A549 (cell line): ENCODE results near the gene TFR2. TPM values are rescaled to one million over a fixed set of nuclear protein-coding genes. Genes with fewer than 3 reads are reported as not detected.

Experiments
- ATAC-seq, 2 experiments: fragments of 200-7000 bp in 1 of 2; fragments of >200 bp in 1 of 2; cut with Nextera tagmentation in 1 of 2; cut with Tn5 transposase in 1 of 2; 3 replicates each; pipeline versions ENCODE4 v1.8.0 to v1.9.1; 2018 to 2020; ENCODE audit warnings: mild to moderate bottlenecking in 1 of 2, moderate library complexity in 1 of 2
- CTCF ChIA-PET: fragments of 300-600 bp; sonication (Branson Sonifier 250); formaldehyde crosslinking; extraction: SDS; loops from one replicate; lab custom pipeline; 2021; ENCODE audit warnings: antibody characterized with exemption, inconsistent platforms; lab: Yijun Ruan, JAX
- POLR2A ChIA-PET: fragments of 350-600 bp; formaldehyde crosslinking; extraction: SDS; loops from one replicate; lab custom pipeline; 2021; ENCODE audit warnings: antibody characterized with exemption, inconsistent platforms; lab: Yijun Ruan, JAX
- DNase-seq, 2 experiments: peaks; one replicate each; pipeline versions ENCODE4 v3.0.0 to v3.0.0-alpha.2; 2011 to 2016; ENCODE audit warnings: low read depth in 1 of 2, low spot score in 1 of 2
- FAIRE-seq: peaks from 2 replicates; lab custom pipeline; 2011; peaks lifted over from hg19 to GRCh38; lab: Jason Lieb, UNC
- H3K27ac ChIP-seq, 2 experiments: fragments of >200 bp; sonication (Bioruptor Twin); formaldehyde crosslinking; 3 replicates each; pipeline ENCODE4 v1.5.1; 2016 to 2017
- H3K4me1 ChIP-seq: fragments of >200 bp; sonication (Bioruptor Twin); formaldehyde crosslinking; 3 replicates; pipeline ENCODE4 v1.6.1; 2016
- H3K4me2 ChIP-seq: fragments of >200 bp; sonication (Bioruptor Twin); formaldehyde crosslinking; 3 replicates; pipeline ENCODE4 v1.6.1; 2016
- H3K4me3 ChIP-seq: fragments of >200 bp; sonication (Bioruptor Twin); formaldehyde crosslinking; 3 replicates; pipeline ENCODE4 v1.5.1; 2016
- H3K9me3 ChIP-seq: fragments of >200 bp; sonication (Bioruptor Twin); formaldehyde crosslinking; 3 replicates; pipeline ENCODE4 v1.6.1; 2016
- EHMT2 ChIP-seq: fragments of 200-600 bp; sonication (generic); IDR thresholded peaks from 2 replicates; pipeline ENCODE4 v1.6.1; 2016; ENCODE audit warnings: antibody characterized with exemption, low read depth, mild to moderate bottlenecking, moderate library complexity
- EP300 ChIP-seq, 2 experiments: fragments of >200 bp; sonication (Bioruptor Twin); formaldehyde crosslinking; IDR thresholded peaks; 2 replicates in 1 of 2; 3 replicates in 1 of 2; pipeline ENCODE4 v1.6.1; 2016 to 2017
- ESRRA ChIP-seq: fragments of 150-350 bp; IDR thresholded peaks from 2 replicates; pipeline ENCODE4 v1.6.1; 2014; ENCODE audit warnings: mild to moderate bottlenecking, low read length, borderline replicate concordance
- FOSB ChIP-seq: fragments of 250-450 bp; sonication (Bioruptor Pico); IDR thresholded peaks from 2 replicates; pipeline ENCODE4 v1.5.0; 2020; ENCODE audit warnings: mild to moderate bottlenecking, moderate library complexity
- FOSL2 ChIP-seq, 2 experiments: fragments of 450-650 bp in 1 of 2; fragments of >200 bp in 1 of 2; sonication (Bioruptor Twin) in 1 of 2; formaldehyde crosslinking; IDR thresholded peaks; 2 replicates each; pipeline versions ENCODE4 v1.5.0 to v1.6.1; 2016 to 2020; ENCODE audit warnings: mild to moderate bottlenecking in 1 of 2, moderate library complexity in 1 of 2
- FOXS1 ChIP-seq: fragments of 250-450 bp; sonication (Bioruptor Pico); IDR thresholded peaks from 2 replicates; pipeline ENCODE4 v1.5.0; 2020; ENCODE audit warnings: mild to moderate bottlenecking, moderate library complexity
- HDAC2 ChIP-seq: fragments of 200-600 bp; sonication (generic); IDR thresholded peaks from 2 replicates; pipeline ENCODE4 v1.6.1; 2016
- HOXA7 ChIP-seq: fragments of 250-450 bp; sonication (Bioruptor Pico); IDR thresholded peaks from 2 replicates; pipeline ENCODE4 v1.5.0; 2020; ENCODE audit warnings: mild to moderate bottlenecking, moderate library complexity
- JUNB ChIP-seq: fragments of >200 bp; sonication (Bioruptor Twin); formaldehyde crosslinking; IDR thresholded peaks from 2 replicates; pipeline ENCODE4 v1.6.1; 2016
- KDM1A ChIP-seq: fragments of 200-600 bp; sonication (generic); IDR thresholded peaks from 2 replicates; pipeline ENCODE4 v1.6.1; 2016; ENCODE audit warnings: low read depth, mild to moderate bottlenecking
- MAZ ChIP-seq: fragments of 150-350 bp; IDR thresholded peaks from 2 replicates; pipeline ENCODE4 v1.6.1; 2014; ENCODE audit warnings: antibody characterized with exemption, low read depth, low read length, borderline replicate concordance
- NR3C1 ChIP-seq: fragments of >200 bp; sonication (Bioruptor Twin); formaldehyde crosslinking; IDR thresholded peaks from 3 replicates; pipeline ENCODE4 v1.6.1; 2017
- RCOR1 ChIP-seq: fragments of 150-350 bp; IDR thresholded peaks from 2 replicates; pipeline ENCODE4 v1.6.1; 2014; ENCODE audit warnings: antibody characterized with exemption, low read length, low read depth
- SREBF2 ChIP-seq: fragments of 450-650 bp; IDR thresholded peaks from 2 replicates; pipeline ENCODE4 v1.6.1; 2014; ENCODE audit warnings: mild to moderate bottlenecking, moderate library complexity
- TP53 ChIP-seq: fragments of 250-450 bp; sonication (Bioruptor Pico); IDR thresholded peaks from 2 replicates; pipeline ENCODE4 v1.5.0; 2021; ENCODE audit warnings: mild to moderate bottlenecking, moderate library complexity
- ZC3H11A ChIP-seq: fragments of 450-650 bp; IDR thresholded peaks from 2 replicates; pipeline ENCODE4 v1.6.1; 2014; ENCODE audit warnings: antibody characterized with exemption, mild to moderate bottlenecking
- ZNF302 ChIP-seq: fragments of 250-450 bp; sonication (Bioruptor Pico); IDR thresholded peaks from 2 replicates; pipeline ENCODE4 v1.9.0; 2021; ENCODE audit warnings: inconsistent platforms, mild to moderate bottlenecking, moderate library complexity
- WGBS: methylation state at CpG from one replicate; pipeline ENCODE4 v1.1.6; 2017; ENCODE audit errors: missing lambda C conversion rate; 5-methylcytosine and 5-hydroxymethylcytosine counted together
- polyA plus RNA-seq, 4 experiments: library from polyadenylated mRNA; depleted of rRNA in 3 of 4; stranded (reverse); fragments of >200 nt; fragmentation: RNase III in 1 of 4; extraction: RNeasy Plus Mini Kit Qiagen cat#74134 plus additional on column Dnase treatment in 1 of 4; gene quantifications; 2 replicates in 3 of 4; 3 replicates in 1 of 4; pipeline ENCODE4 v1.2.3, GENCODE V29; 2011 to 2017
- TF ChIP-seq, protein P1 (sequence below): fragments of >200 bp; sonication (Bioruptor Twin); formaldehyde crosslinking; IDR thresholded peaks from 3 replicates; pipeline ENCODE4 v1.5.1; 2016
- TF ChIP-seq, protein P2 (sequence below): fragments of 150-350 bp; IDR thresholded peaks from 2 replicates; pipeline ENCODE4 v1.6.1; 2014; ENCODE audit warnings: low read depth, mild to moderate bottlenecking, low read length
- TF ChIP-seq, protein P3 (sequence below): IDR thresholded peaks from 2 replicates; pipeline ENCODE4 v1.6.1; 2012
- TF ChIP-seq, protein P4 (sequence below): IDR thresholded peaks from 2 replicates; pipeline ENCODE4 v1.6.1; 2012

Gene TFR2
- polyA plus RNA-seq, 2 of the 4 experiments (the other 2 are of a cell fraction), result 1.1 to 2.5 TPM

DNA sequence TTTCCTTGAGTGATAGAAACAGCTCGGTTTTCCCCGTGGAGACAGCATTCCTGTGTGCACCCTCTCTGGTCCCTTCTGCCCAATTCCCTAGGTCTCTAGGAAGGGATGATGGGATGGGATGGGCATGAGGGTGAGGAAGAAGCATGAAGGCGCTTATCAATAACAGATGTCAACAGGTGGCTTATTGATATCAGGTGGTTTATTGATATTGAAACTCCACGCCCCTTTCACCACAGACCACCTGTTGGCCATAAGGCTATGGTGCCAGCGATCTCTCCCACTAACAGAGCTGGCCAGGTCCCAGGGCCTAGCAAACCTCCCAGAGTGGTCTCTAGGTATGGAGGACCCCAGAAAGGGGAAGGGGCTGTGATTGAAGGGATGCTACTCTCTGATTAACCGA lies 21.1 kb downstream of the TFR2 start:
- TF ChIP-seq, protein P1, sequence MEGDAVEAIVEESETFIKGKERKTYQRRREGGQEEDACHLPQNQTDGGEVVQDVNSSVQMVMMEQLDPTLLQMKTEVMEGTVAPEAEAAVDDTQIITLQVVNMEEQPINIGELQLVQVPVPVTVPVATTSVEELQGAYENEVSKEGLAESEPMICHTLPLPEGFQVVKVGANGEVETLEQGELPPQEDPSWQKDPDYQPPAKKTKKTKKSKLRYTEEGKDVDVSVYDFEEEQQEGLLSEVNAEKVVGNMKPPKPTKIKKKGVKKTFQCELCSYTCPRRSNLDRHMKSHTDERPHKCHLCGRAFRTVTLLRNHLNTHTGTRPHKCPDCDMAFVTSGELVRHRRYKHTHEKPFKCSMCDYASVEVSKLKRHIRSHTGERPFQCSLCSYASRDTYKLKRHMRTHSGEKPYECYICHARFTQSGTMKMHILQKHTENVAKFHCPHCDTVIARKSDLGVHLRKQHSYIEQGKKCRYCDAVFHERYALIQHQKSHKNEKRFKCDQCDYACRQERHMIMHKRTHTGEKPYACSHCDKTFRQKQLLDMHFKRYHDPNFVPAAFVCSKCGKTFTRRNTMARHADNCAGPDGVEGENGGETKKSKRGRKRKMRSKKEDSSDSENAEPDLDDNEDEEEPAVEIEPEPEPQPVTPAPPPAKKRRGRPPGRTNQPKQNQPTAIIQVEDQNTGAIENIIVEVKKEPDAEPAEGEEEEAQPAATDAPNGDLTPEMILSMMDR, result no peak
- TF ChIP-seq RCOR1 (no peak), NR3C1 (no peak), HOXA7 (CRISPR knock-in tag) (no peak), ESRRA (no peak), KDM1A (no peak), EP300 (IDR thresholded peaks at IDR 0.05) (no peak), ZC3H11A (no peak), HDAC2 (no peak), MAZ (no peak), EHMT2 (no peak), FOXS1 (CRISPR knock-in tag) (no peak)
- TF ChIP-seq, protein P2, sequence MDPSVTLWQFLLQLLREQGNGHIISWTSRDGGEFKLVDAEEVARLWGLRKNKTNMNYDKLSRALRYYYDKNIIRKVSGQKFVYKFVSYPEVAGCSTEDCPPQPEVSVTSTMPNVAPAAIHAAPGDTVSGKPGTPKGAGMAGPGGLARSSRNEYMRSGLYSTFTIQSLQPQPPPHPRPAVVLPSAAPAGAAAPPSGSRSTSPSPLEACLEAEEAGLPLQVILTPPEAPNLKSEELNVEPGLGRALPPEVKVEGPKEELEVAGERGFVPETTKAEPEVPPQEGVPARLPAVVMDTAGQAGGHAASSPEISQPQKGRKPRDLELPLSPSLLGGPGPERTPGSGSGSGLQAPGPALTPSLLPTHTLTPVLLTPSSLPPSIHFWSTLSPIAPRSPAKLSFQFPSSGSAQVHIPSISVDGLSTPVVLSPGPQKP, result no peak
- TF ChIP-seq, protein P3, sequence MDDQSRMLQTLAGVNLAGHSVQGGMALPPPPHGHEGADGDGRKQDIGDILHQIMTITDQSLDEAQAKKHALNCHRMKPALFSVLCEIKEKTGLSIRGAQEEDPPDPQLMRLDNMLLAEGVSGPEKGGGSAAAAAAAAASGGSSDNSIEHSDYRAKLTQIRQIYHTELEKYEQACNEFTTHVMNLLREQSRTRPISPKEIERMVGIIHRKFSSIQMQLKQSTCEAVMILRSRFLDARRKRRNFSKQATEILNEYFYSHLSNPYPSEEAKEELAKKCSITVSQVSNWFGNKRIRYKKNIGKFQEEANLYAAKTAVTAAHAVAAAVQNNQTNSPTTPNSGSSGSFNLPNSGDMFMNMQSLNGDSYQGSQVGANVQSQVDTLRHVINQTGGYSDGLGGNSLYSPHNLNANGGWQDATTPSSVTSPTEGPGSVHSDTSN, result no peak
- TF ChIP-seq, protein P4, sequence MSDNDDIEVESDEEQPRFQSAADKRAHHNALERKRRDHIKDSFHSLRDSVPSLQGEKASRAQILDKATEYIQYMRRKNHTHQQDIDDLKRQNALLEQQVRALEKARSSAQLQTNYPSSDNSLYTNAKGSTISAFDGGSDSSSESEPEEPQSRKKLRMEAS, result no peak
- H3K9me3 ChIP-seq, result no peaks in the 10 kb centered on the region
- 83% methylated on average over 6 of the region's 6 CpGs for WGBS
- ChIA-PET POLR2A (no interaction called here), CTCF (interaction anchor here (0.9 to 2.5 kb wide), 4 partner anchors 9 to 85 kb away, joined by 3 to 19 read pairs (median 4); partner anchors contain the start of gene POP7)
- no peak overlapping the region for H3K4me2 ChIP-seq
- FAIRE-seq (no peak), DNase-seq (no peak), ATAC-seq (no peak)
- no peak overlapping the region for H3K4me3 ChIP-seq
- no peaks in the 10 kb centered on the region for H3K4me1 ChIP-seq
- no peak overlapping the region for H3K27ac ChIP-seq

DNA sequence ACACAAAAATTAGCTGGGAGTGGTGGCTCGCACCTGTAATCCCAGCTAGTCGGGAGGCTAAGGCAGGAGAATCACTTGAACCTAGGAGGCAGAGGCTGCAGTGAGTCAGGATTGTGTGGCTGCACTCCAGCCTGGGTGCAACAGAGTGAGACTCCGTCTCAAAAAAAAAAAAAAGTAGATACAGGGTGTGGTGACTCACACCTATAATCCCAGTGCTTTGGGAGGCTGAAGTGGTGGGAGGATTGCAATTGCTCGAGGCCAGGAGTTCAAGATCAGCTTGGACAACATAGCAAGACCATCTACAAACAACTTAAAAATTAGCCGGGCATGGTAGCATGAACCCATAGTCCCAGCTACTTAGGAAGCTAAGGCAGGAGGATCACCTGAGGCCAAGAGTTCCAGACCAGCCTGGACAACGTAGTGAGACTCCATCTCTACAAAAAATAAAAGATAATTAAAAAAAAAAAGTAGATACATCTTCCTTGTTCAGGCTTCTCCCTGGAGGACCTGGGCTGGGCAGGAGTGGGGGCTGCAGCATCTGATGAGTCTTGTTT lies 27.0 kb downstream of the TFR2 start:
- no peak for FAIRE-seq
- DNase-seq, result no peak
- TF ChIP-seq ZNF302 (CRISPR knock-in tag) (no peak), SREBF2 (no peak), TP53 (CRISPR knock-in tag) (no peak), JUNB (no peak), FOSB (CRISPR knock-in tag) (no peak), FOSL2 (IDR thresholded peaks at IDR 0.05) (no peak), FOSL2 (CRISPR knock-in tag; IDR thresholded peaks at IDR 0.05) (no peak)
- TF ChIP-seq, protein P1, result no peak
- TF ChIP-seq, all 56 proteins: peak for 0
- 79% methylated on average over 6 of the region's 6 CpGs for WGBS
- Histone ChIP-seq H3K4me2 (no peak overlapping the region), H3K4me1 (peaks cover 4% of the 10 kb centered on the region; the same call in 1 of the 3 replicates), H3K9me3 (no peaks in the 10 kb centered on the region), H3K4me3 (no peak overlapping the region), H3K27ac (no peak overlapping the region)
- ChIA-PET CTCF (interaction anchor here (0.6 to 8.8 kb wide), 11 partner anchors 9 to 145 kb away, joined by 3 to 69 read pairs (median 5); no protein-coding TSS in a partner anchor), POLR2A (no interaction called here)
- ATAC-seq, result no peak
